Keratinocyte (primary cell): Measurements from ENCODE around the gene SPATA31C1. TPM values are rescaled to one million over a fixed set of nuclear protein-coding genes. Genes with fewer than 3 reads are reported as not detected.

ENCODE experiments used
- DNase-seq: peaks from one replicate; pipeline ENCODE4 v3.0.0-alpha.2; 2011; ENCODE audit warnings: low read depth, missing footprints, low spot score
- FAIRE-seq: peaks from 2 replicates; lab custom pipeline; 2011; peaks lifted over from hg19 to GRCh38; lab: Jason Lieb, UNC
- H2AFZ ChIP-seq: 2 replicates; pipeline ENCODE4 v1.6.0; 2012; ENCODE audit warnings: low read length, control low read depth, inconsistent platforms; ENCODE audit not compliant: control insufficient read depth
- H3K27ac ChIP-seq: 2 replicates; pipeline ENCODE4 v1.5.1; 2011; ENCODE audit warnings: low read length; ENCODE audit not compliant: control insufficient read depth, insufficient read depth
- H3K27me3 ChIP-seq: 3 replicates; pipeline ENCODE4 v1.6.0; 2011; ENCODE audit warnings: low read length; ENCODE audit not compliant: control insufficient read depth, insufficient read depth; ENCODE audit errors: extremely low read depth
- H3K36me3 ChIP-seq, 2 experiments: 2 replicates in 1 of 2; 3 replicates in 1 of 2; pipeline ENCODE4 v1.5.1; 2011; ENCODE audit warnings: low read length in 2 of 2, mild to moderate bottlenecking in 1 of 2; ENCODE audit not compliant: control insufficient read depth in 2 of 2, insufficient read depth in 2 of 2; ENCODE audit errors: extremely low read depth in 1 of 2
- H3K4me1 ChIP-seq: 3 replicates; pipeline ENCODE4 v1.5.1; 2011; ENCODE audit warnings: low read length; ENCODE audit not compliant: control insufficient read depth, insufficient read depth; ENCODE audit errors: extremely low read depth
- H3K4me2 ChIP-seq: 3 replicates; pipeline ENCODE4 v1.6.0; 2011; ENCODE audit warnings: low read depth, low read length; ENCODE audit not compliant: control insufficient read depth, insufficient read depth; ENCODE audit errors: extremely low read depth
- H3K4me3 ChIP-seq, 3 experiments: fragments of 200-600 bp in 1 of 3; sonication (generic) in 1 of 3; 2 replicates in 2 of 3; 3 replicates in 1 of 3; pipeline ENCODE4 v1.5.1; 2011 to 2016; ENCODE audit warnings: low read length in 3 of 3, mild to moderate bottlenecking in 3 of 3, control low read depth in 2 of 3, inconsistent platforms in 1 of 3, low read depth in 1 of 3, mixed read lengths in 1 of 3, mixed run types in 1 of 3, moderate library complexity in 1 of 3; ENCODE audit not compliant: control insufficient read depth in 2 of 3, insufficient read depth in 2 of 3; ENCODE audit errors: extremely low read depth in 1 of 3
- H3K79me2 ChIP-seq: 2 replicates; pipeline ENCODE4 v1.6.0; 2012; ENCODE audit warnings: low read length; ENCODE audit not compliant: control insufficient read depth, insufficient read depth
- H3K9ac ChIP-seq: 3 replicates; pipeline ENCODE4 v1.6.0; 2011; ENCODE audit warnings: low read length; ENCODE audit not compliant: control insufficient read depth, insufficient read depth; ENCODE audit errors: extremely low read depth
- H3K9me1 ChIP-seq: 3 replicates; pipeline ENCODE4 v1.6.0; 2011; ENCODE audit warnings: low read length; ENCODE audit not compliant: control insufficient read depth, insufficient read depth; ENCODE audit errors: extremely low read depth
- H3K9me3 ChIP-seq: 2 replicates; pipeline ENCODE4 v1.5.1; 2012; ENCODE audit warnings: low read depth, low read length; ENCODE audit not compliant: control insufficient read depth
- H4K20me1 ChIP-seq: 3 replicates; pipeline ENCODE4 v1.6.0; 2011; ENCODE audit warnings: low read length; ENCODE audit not compliant: control insufficient read depth, insufficient read depth; ENCODE audit errors: extremely low read depth
- CTCF ChIP-seq, 3 experiments: IDR thresholded peaks in 1 of 3; conservative IDR thresholded peaks in 1 of 3; optimal IDR thresholded peaks in 1 of 3; 2 replicates in 2 of 3; 3 replicates in 1 of 3; pipeline versions ENCODE3 to v1.5.1; 2011; ENCODE audit warnings: low read length in 3 of 3, mild to moderate bottlenecking in 3 of 3, moderate library complexity in 2 of 3, control low read depth in 1 of 3, inconsistent platforms in 1 of 3; ENCODE audit not compliant: insufficient read depth in 2 of 3; ENCODE audit errors: extremely low read depth in 1 of 3
- EZH2 ChIP-seq: IDR thresholded peaks from one replicate; pipeline ENCODE4 v1.6.1; 2012; ENCODE audit warnings: inconsistent platforms, mild to moderate bottlenecking, low read length, moderate library complexity
- dilution Hi-C: fragments of 300-500 bp; cut with MboI; formaldehyde crosslinking; loops from one replicate; pipeline ENCODE4 v1.7.0; 2020; ENCODE audit warnings: low sequenced_read_pairs; ENCODE audit not compliant: extremely low pct_ligation_motif_present
- polyA plus RNA-seq, 5 experiments: library from polyadenylated mRNA; depleted of rRNA in 3 of 5; stranded (reverse) in 3 of 5; stranded (forward) in 1 of 5; unstranded in 1 of 5; fragments of >200 nt; gene quantifications; 1 replicate in 1 of 5; 2 replicates in 3 of 5; 3 replicates in 1 of 5; pipeline versions ENCODE4 v1.2.1 to v1.2.3, GENCODE V29; 2011 to 2012; ENCODE audit warnings: missing spikeins in 2 of 5, low read depth in 1 of 5, low replicate concordance in 1 of 5

Gene SPATA31C1
- polyA plus RNA-seq, 1 donor (not counting 4 experiments of a cell fraction or from before 2014, with no cell fraction given), result not detected

GRCh38 chr9:87968155-87968554 is 50.4 kb downstream of the SPATA31C1 start:
- no peak overlapping the region for H3K9ac ChIP-seq
- no peaks in the 10 kb centered on the region for H4K20me1 ChIP-seq
- peaks cover 2% of the 10 kb centered on the region for H3K9me1 ChIP-seq
- no peak overlapping the region for H3K27ac ChIP-seq
- peaks cover 5% of the 10 kb centered on the region in 2 experiments for H3K36me3 ChIP-seq
- FAIRE-seq, result no peak
- no peak for DNase-seq
- H3K27me3 ChIP-seq, result no peaks in the 10 kb centered on the region
- dilution Hi-C loops, result no loop called here
- no peaks in the 10 kb centered on the region for H3K79me2 ChIP-seq
- TF ChIP-seq EZH2 (no peak), CTCF (optimal IDR thresholded peaks at IDR 0.05 in 1 of 3, IDR thresholded peaks at IDR 0.05 in 1 of 3, conservative IDR thresholded peaks at IDR 0.05 in 1 of 3; ENCODE audit: extremely low read depth in 1 of 3, insufficient read depth in 2 of 3, low read length in 3 of 3) (no peak)
- H3K4me1 ChIP-seq, result no peaks in the 10 kb centered on the region
- H2AFZ ChIP-seq, result no peak overlapping the region
- no peaks in the 10 kb centered on the region for H3K9me3 ChIP-seq
- no peak overlapping the region for H3K4me3 ChIP-seq
- H3K4me2 ChIP-seq, result no peak overlapping the region

- Histone ChIP-seq H3K4me3 (no peak overlapping the region), H3K27ac (no peak overlapping the region), H4K20me1 (no peaks in the 10 kb centered on the region), H3K9me3 (no peaks in the 10 kb centered on the region), H3K36me3 (peaks cover 5% of the 10 kb centered on the region in 2 experiments), H3K9me1 (peaks cover 2% of the 10 kb centered on the region), H3K4me1 (no peaks in the 10 kb centered on the region), H3K79me2 (no peaks in the 10 kb centered on the region), H2AFZ (no peak overlapping the region), H3K4me2 (no peak overlapping the region), H3K9ac (no peak overlapping the region), H3K27me3 (no peaks in the 10 kb centered on the region)
- dilution Hi-C loops, result no loop called here
- no peak for FAIRE-seq
- no peak for DNase-seq
- TF ChIP-seq EZH2, result no peak
- no peak for TF ChIP-seq CTCF (optimal IDR thresholded peaks at IDR 0.05 in 1 of 3, IDR thresholded peaks at IDR 0.05 in 1 of 3, conservative IDR thresholded peaks at IDR 0.05 in 1 of 3; ENCODE audit: extremely low read depth in 1 of 3, insufficient read depth in 2 of 3, low read length in 3 of 3)
Observed at GRCh38 chr9:87970602-87971001, 52.8 kb downstream of the SPATA31C1 start.
